ENCODE data around the gene ETF1. TPM values are rescaled to one million over a fixed set of nuclear protein-coding genes. Genes with fewer than 3 reads are reported as not detected.

The ETF1 gene
- total RNA-seq, 4 donors from 2014 or later, result 64.2 to 92.2 (median 81.3) TPM

DNA sequence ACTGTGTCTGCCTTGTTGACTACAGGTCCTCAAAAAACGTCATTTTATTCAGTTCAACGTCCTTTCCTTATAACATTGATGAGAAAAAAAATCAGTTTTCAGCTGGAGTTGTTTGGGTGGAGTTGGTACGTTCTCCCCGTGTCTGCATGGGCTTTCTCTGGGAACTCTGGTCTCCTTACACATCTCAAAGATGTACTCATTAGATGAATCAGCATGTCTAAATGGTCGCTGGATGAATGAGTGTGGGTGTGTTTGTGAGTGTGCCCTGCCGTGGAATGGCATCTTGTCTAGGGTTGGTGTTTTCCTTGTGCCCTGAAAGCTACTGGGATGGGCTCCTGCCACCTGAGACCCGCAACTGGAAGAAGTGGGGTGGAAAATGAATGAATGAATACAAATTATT lies 47.7 kb downstream of the ETF1 start:
- DNase-seq (ENCODE audit: low spot score in 2 of 2), result no peak
- TF ChIP-seq, protein P1, sequence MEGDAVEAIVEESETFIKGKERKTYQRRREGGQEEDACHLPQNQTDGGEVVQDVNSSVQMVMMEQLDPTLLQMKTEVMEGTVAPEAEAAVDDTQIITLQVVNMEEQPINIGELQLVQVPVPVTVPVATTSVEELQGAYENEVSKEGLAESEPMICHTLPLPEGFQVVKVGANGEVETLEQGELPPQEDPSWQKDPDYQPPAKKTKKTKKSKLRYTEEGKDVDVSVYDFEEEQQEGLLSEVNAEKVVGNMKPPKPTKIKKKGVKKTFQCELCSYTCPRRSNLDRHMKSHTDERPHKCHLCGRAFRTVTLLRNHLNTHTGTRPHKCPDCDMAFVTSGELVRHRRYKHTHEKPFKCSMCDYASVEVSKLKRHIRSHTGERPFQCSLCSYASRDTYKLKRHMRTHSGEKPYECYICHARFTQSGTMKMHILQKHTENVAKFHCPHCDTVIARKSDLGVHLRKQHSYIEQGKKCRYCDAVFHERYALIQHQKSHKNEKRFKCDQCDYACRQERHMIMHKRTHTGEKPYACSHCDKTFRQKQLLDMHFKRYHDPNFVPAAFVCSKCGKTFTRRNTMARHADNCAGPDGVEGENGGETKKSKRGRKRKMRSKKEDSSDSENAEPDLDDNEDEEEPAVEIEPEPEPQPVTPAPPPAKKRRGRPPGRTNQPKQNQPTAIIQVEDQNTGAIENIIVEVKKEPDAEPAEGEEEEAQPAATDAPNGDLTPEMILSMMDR (IDR thresholded peaks at IDR 0.05), result no peak
- TF ChIP-seq POLR2A (IDR thresholded peaks at IDR 0.05), result no peak
- intact Hi-C loops (cut with DNase I; ENCODE audit: low total_unique reads), result no loop called here
- WGBS, 2 donors, result 70 to 74% methylated on average over 7 of the region's 7 CpGs
- no peak overlapping the region for H3K4me3 ChIP-seq (ENCODE audit: low read depth, poor library complexity, severe bottlenecking)

DNA sequence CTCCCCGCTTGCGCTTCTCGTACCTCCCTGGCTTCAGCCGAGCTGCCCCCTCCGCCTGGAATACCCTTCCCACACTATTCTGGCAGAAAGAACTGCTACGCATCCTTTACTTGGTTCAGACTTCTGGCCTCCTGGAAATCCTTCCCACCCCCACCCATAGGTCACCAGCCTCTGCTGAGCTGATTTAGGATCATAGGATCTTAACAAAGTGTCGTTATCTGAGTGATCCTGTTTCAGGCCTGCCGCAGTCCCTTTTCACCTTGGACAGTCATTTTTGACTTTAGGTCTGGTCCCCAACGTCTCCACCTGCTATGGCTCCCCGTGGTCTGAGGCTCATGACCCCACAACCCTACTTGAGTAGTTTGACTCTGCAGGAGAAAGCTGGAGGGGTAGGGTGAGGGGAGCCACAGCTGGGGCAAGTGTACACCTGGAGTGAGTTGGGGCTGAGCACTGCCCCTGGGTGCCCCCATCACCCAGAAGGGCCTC lies 50.4 kb downstream of the ETF1 start:
- 20 to 28% methylated on average over 10 of the region's 10 CpGs for WGBS, 2 donors
- no peak for TF ChIP-seq POLR2A (IDR thresholded peaks at IDR 0.05)
- TF ChIP-seq, protein P1 (IDR thresholded peaks at IDR 0.05), result no peak
- peak overlapping the region; percentile 10 for H3K4me3 ChIP-seq (ENCODE audit: low read depth, poor library complexity, severe bottlenecking)
- intact Hi-C loops (cut with DNase I; ENCODE audit: low total_unique reads), result no loop called here
- DNase-seq (ENCODE audit: low spot score in 2 of 2), result no peak

DNA sequence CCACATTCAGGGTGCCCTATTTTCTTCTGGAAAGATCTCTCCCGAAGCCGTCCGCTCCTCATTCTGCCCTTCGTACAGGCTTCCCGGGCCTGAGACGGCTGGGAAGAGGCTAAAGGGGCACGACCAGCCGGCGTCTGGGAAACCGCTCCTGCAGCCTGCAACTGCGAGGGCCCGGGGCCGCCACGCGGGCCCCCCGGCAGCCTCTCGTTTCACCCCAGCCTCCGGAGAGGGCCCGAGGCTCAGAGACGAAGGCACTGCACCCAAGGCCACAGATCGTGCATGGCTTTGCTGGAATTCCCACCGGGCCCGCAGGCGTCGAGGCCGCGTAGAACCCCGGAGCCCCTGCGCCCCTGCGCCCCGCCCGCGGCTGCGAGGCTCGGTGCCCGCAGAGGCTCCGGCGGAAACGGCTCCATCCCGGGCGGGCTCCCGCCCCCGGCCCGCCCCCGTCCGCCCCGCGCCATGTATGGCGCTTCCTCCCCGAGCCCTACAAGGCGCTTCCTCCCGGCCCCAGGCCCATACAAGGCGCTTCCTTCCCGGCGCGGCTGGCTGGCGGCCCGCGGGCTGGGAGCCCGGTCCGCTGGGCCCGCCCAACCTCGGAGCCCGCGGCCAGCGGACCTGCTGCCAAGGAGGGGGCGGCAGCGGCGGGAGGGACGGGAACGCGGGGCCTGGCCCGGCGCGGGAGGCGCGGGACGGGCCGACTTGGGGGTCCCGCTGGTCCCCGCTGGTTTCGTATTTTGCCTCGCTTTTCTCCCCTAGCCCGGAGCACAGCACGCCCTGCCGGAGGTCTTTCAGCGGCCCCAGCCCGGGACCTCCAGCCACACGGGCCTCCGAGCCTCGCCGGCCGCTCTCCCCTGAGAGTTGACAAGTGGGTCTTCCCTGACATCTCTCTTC lies 51.1 kb downstream of the ETF1 start:
- intact Hi-C loops (cut with DNase I; ENCODE audit: low total_unique reads), result no loop called here
- DNase-seq (ENCODE audit: low spot score in 2 of 2), result peak; percentile 87 to 97
- 2 to 4% methylated on average over 58 to 62 of the region's 93 CpGs for WGBS, 2 donors
- H3K4me3 ChIP-seq (ENCODE audit: low read depth, poor library complexity, severe bottlenecking), result peak overlapping the region; percentile 32
- no peak for TF ChIP-seq POLR2A (IDR thresholded peaks at IDR 0.05)
- TF ChIP-seq, protein P1 (IDR thresholded peaks at IDR 0.05), result no peak

DNA sequence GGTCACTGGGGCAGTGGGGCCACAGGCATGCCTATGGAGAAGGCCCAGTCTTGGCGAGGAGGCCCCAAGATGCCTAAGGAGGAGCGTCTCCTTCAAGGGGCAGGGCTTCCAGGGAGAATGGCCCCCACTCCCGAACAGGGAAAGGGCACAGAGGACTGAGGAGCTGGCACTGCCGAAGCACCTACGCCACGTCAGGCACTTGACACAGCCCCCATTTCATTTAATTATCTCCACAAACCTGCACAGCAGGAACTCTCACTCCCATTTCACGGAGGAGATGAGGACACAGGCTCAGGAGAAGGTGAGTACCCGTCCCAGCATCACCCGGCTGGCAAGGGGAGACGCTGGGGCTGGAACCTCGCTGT lies 51.8 kb downstream of the ETF1 start:
- intact Hi-C loops (cut with DNase I; ENCODE audit: low total_unique reads), result no loop called here
- DNase-seq (ENCODE audit: low spot score in 2 of 2), result no peak
- H3K4me3 ChIP-seq (ENCODE audit: low read depth, poor library complexity, severe bottlenecking), result peak overlapping the region; percentile 32
- 37 to 38% methylated on average over 11 of the region's 11 CpGs for WGBS, 2 donors
- no peak for TF ChIP-seq POLR2A (IDR thresholded peaks at IDR 0.05)
- TF ChIP-seq, protein P1 (IDR thresholded peaks at IDR 0.05), result no peak

DNA sequence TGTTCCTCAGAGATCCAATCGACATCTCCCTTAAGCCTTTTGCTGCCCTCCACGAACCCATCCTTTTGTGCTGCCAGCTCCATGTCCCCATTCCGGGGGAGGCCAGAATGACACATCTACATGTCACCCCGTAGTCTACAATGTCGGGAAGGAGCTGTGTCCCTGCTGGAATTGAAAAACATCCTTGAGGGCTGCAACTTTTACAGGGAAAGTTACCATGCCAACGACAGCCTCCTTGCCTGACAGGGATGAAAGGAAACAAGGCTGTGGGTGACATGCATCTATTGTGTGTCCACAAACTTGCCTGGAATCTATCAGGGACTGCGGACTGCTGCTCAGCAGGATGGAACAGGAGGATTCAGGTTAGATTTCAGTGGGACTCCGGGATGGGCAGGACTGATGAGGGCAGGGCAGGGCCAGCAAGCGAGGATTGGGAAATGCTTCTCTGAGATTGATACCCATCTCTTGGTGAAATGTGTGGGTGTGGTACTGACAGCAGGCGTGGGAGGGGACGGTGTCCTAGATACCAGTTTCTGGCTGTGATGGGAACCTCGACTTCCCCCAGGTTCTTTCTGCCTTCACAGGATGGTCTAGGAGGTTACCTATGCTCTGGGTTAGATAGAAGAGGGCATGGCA lies 52.3 kb downstream of the ETF1 start:
- intact Hi-C loops (cut with DNase I; ENCODE audit: low total_unique reads), result no loop called here
- no peak overlapping the region for H3K4me3 ChIP-seq (ENCODE audit: low read depth, poor library complexity, severe bottlenecking)
- 48 to 55% methylated on average over 12 of the region's 12 CpGs for WGBS, 2 donors
- TF ChIP-seq, protein P1 (IDR thresholded peaks at IDR 0.05), result no peak
- no peak for TF ChIP-seq POLR2A (IDR thresholded peaks at IDR 0.05)
- no peak for DNase-seq (ENCODE audit: low spot score in 2 of 2)
